Endodermal cell (in vitro differentiated cells): Measurements from ENCODE around the gene GPC6. TPM values are rescaled to one million over a fixed set of nuclear protein-coding genes. Genes with fewer than 3 reads are reported as not detected.

Source experiments
- DNase-seq: peaks from one replicate; pipeline ENCODE4 v3.0.0-alpha.2; 2017
- H3K27ac ChIP-seq: 2 replicates; pipeline ENCODE4 v1.5.1; 2013; ENCODE audit warnings: mild to moderate bottlenecking, low read depth, low read length, moderate library complexity
- H3K27me3 ChIP-seq: 2 replicates; pipeline ENCODE4 v1.6.1; 2013; ENCODE audit warnings: mild to moderate bottlenecking, low read length, moderate library complexity; ENCODE audit not compliant: insufficient read depth, control insufficient read depth, poor library complexity, severe bottlenecking
- H3K36me3 ChIP-seq: 2 replicates; pipeline ENCODE4 v1.7.0; 2013; ENCODE audit warnings: mild to moderate bottlenecking, low read length, moderate library complexity; ENCODE audit not compliant: control insufficient read depth, insufficient read depth
- H3K4me1 ChIP-seq: one replicate; pipeline ENCODE4 v1.7.0; 2013; ENCODE audit warnings: low read length; ENCODE audit not compliant: control insufficient read depth, insufficient read depth
- H3K4me3 ChIP-seq: 2 replicates; pipeline ENCODE4 v1.5.1; 2013; ENCODE audit warnings: mild to moderate bottlenecking, low read length, moderate library complexity
- H3K9ac ChIP-seq: 2 replicates; pipeline ENCODE4 v1.6.1; 2013; ENCODE audit warnings: mild to moderate bottlenecking, low read length, moderate library complexity; ENCODE audit not compliant: poor library complexity, severe bottlenecking; ENCODE audit errors: extremely low read depth
- H3K9me3 ChIP-seq: 2 replicates; pipeline ENCODE4 v1.6.1; 2013; ENCODE audit warnings: mild to moderate bottlenecking, low read length, moderate library complexity; ENCODE audit not compliant: control insufficient read depth
- H3K27ac Mint-ChIP-seq: 2 replicates; pipeline ENCODE4 v1.8.0; 2020; ENCODE audit warnings: mixed read lengths
- H3K27me3 Mint-ChIP-seq: 2 replicates; pipeline ENCODE4 v1.8.0; 2021; ENCODE audit warnings: mild to moderate bottlenecking, mixed read lengths; ENCODE audit not compliant: insufficient read depth
- H3K36me3 Mint-ChIP-seq: 2 replicates; pipeline ENCODE4 v1.8.0; 2020; ENCODE audit warnings: low read depth, mixed read lengths
- H3K4me1 Mint-ChIP-seq: 2 replicates; pipeline ENCODE4 v1.8.0; 2020; ENCODE audit warnings: mixed read lengths
- H3K4me3 Mint-ChIP-seq: 2 replicates; pipeline ENCODE4 v1.8.0; 2020; ENCODE audit warnings: mild to moderate bottlenecking, moderate library complexity, mixed read lengths
- H3K9me3 Mint-ChIP-seq: 2 replicates; pipeline ENCODE4 v1.8.0; 2020; ENCODE audit warnings: mild to moderate bottlenecking, mixed read lengths
- CTCF ChIP-seq: fragments of 200-600 bp; sonication (generic); conservative IDR thresholded peaks from 2 replicates; pipeline ENCODE4 v1.5.0; 2021; ENCODE audit warnings: antibody characterized with exemption, mild to moderate bottlenecking
- WGBS, 2 experiments: methylation state at CpG; one replicate each; pipeline versions ENCODE4 v1.1.5 to v1.1.7; 2013; ENCODE audit warnings: missing lambda C conversion rate in 2 of 2, mixed read lengths in 1 of 2; ENCODE audit not compliant: insufficient coverage in 1 of 2, insufficient read length in 1 of 2; 5-methylcytosine and 5-hydroxymethylcytosine counted together
- total RNA-seq, 2 donors: library from RNA; stranded (reverse); fragmentation: NEBNext Ultra II Directional in 1 of 2; extraction: Animal tissue kit (Norgen Biotek cat#: 25700) in 1 of 2; gene quantifications; 2 replicates in 1 of 2; 3 replicates in 1 of 2; pipeline ENCODE4 v1.2.1, GENCODE V29; 2021

Gene GPC6
- total RNA-seq, 2 donors from 2014 or later: 69.6 to 80.4 TPM

GRCh38 chr13:94014461-94014860, 787.9 kb downstream of the GPC6 start:
- Mint-ChIP-seq H3K27ac (no peak overlapping the region), H3K9me3 (no peaks in the 10 kb centered on the region), H3K4me1 (no peaks in the 10 kb centered on the region), H3K36me3 (no peaks in the 10 kb centered on the region), H3K27me3 (peaks cover 23% of the 10 kb centered on the region), H3K4me3 (no peak overlapping the region)
- no peak overlapping the region for H3K27ac ChIP-seq
- H3K9ac ChIP-seq: no peak overlapping the region
- WGBS, 2 experiments: 88 to 100% methylated on average over 2 of the region's 2 CpGs
- no peak for TF ChIP-seq CTCF
- peaks cover 25% of the 10 kb centered on the region for H3K27me3 ChIP-seq
- H3K4me3 ChIP-seq: no peak overlapping the region
- DNase-seq: no peak
- no peaks in the 10 kb centered on the region for H3K9me3 ChIP-seq
- no peaks in the 10 kb centered on the region for H3K4me1 ChIP-seq
- no peaks in the 10 kb centered on the region for H3K36me3 ChIP-seq

GRCh38 chr13:94020426-94020825, 793.8 kb downstream of the GPC6 start:
- Mint-ChIP-seq H3K9me3 (no peaks in the 10 kb centered on the region), H3K36me3 (no peaks in the 10 kb centered on the region), H3K27me3 (peaks cover 33% of the 10 kb centered on the region), H3K4me3 (no peak overlapping the region), H3K27ac (no peak overlapping the region), H3K4me1 (no peaks in the 10 kb centered on the region)
- Histone ChIP-seq H3K4me3 (no peak overlapping the region), H3K9me3 (no peaks in the 10 kb centered on the region), H3K36me3 (no peaks in the 10 kb centered on the region), H3K9ac (no peak overlapping the region), H3K27ac (no peak overlapping the region), H3K27me3 (peaks cover 41% of the 10 kb centered on the region), H3K4me1 (no peaks in the 10 kb centered on the region)
- no peak for TF ChIP-seq CTCF
- no peak for DNase-seq
- WGBS, 2 experiments: 87 to 92% methylated on average over 2 of the region's 2 CpGs

- no peaks in the 10 kb centered on the region for H3K9me3 Mint-ChIP-seq
- no peak overlapping the region for H3K9ac ChIP-seq
- no peak overlapping the region for H3K4me3 ChIP-seq
- DNase-seq: no peak
- H3K36me3 Mint-ChIP-seq: no peaks in the 10 kb centered on the region
- H3K27me3 ChIP-seq: peaks cover 41% of the 10 kb centered on the region
- no peaks in the 10 kb centered on the region for H3K9me3 ChIP-seq
- H3K4me3 Mint-ChIP-seq: no peak overlapping the region
- no peaks in the 10 kb centered on the region for H3K4me1 ChIP-seq
- TF ChIP-seq CTCF: no peak
- H3K27ac ChIP-seq: no peak overlapping the region
- peaks cover 33% of the 10 kb centered on the region for H3K27me3 Mint-ChIP-seq
- H3K27ac Mint-ChIP-seq: no peak overlapping the region
- H3K36me3 ChIP-seq: no peaks in the 10 kb centered on the region
- H3K4me1 Mint-ChIP-seq: no peaks in the 10 kb centered on the region
These were observed 794.2 kb downstream of the GPC6 start for GRCh38 chr13:94020833-94021232.
